H9 (cell line): Measurements from ENCODE around the gene DIS3L2. TPM values are rescaled to one million over a fixed set of nuclear protein-coding genes. Genes with fewer than 3 reads are reported as not detected.

Experiments used
- DNase-seq: peaks from one replicate; pipeline ENCODE4 v3.0.0-alpha.2; 2017
- H2AFZ ChIP-seq: one replicate; pipeline ENCODE4 v1.6.1; 2013; ENCODE audit warnings: mild to moderate bottlenecking, low read length, control low read depth, moderate library complexity
- H2AK5ac ChIP-seq: 2 replicates; pipeline ENCODE4 v1.6.1; 2013; ENCODE audit warnings: low read length, control low read depth, mixed read lengths; ENCODE audit not compliant: insufficient read length
- H2BK120ac ChIP-seq: one replicate; pipeline ENCODE4 v1.6.1; 2013; ENCODE audit warnings: low read depth, mild to moderate bottlenecking, low read length, control low read depth, inconsistent platforms; ENCODE audit not compliant: poor library complexity, severe bottlenecking
- H2BK12ac ChIP-seq: 2 replicates; pipeline ENCODE4 v1.6.1; 2013; ENCODE audit warnings: low read length, control low read depth, mixed read lengths, low read depth; ENCODE audit not compliant: insufficient read length
- H2BK15ac ChIP-seq: 2 replicates; pipeline ENCODE4 v1.6.1; 2013; ENCODE audit warnings: low read depth, low read length, control low read depth
- H2BK20ac ChIP-seq: one replicate; pipeline ENCODE4 v1.6.1; 2013; ENCODE audit warnings: low read depth, mild to moderate bottlenecking, low read length, control low read depth, inconsistent platforms; ENCODE audit not compliant: poor library complexity, severe bottlenecking
- H2BK5ac ChIP-seq: 2 replicates; pipeline ENCODE4 v1.6.1; 2013; ENCODE audit warnings: low read length, control low read depth, mixed read lengths; ENCODE audit not compliant: insufficient read length
- H3K14ac ChIP-seq: 2 replicates; pipeline ENCODE4 v1.6.1; 2013; ENCODE audit warnings: low read length, control low read depth; ENCODE audit not compliant: insufficient read depth
- H3K18ac ChIP-seq: 2 replicates; pipeline ENCODE4 v1.6.1; 2013; ENCODE audit warnings: low read depth, mild to moderate bottlenecking, mixed read lengths, low read length, control low read depth; ENCODE audit not compliant: insufficient read length
- H3K23ac ChIP-seq: 2 replicates; pipeline ENCODE4 v1.6.1; 2013; ENCODE audit warnings: low read length, control low read depth, mixed read lengths, low read depth; ENCODE audit not compliant: insufficient read length
- H3K23me2 ChIP-seq: 2 replicates; pipeline ENCODE4 v1.6.1; 2013; ENCODE audit warnings: low read depth, mild to moderate bottlenecking, mixed read lengths, low read length, control low read depth; ENCODE audit not compliant: insufficient read length, poor library complexity, severe bottlenecking
- H3K27ac ChIP-seq: 2 replicates; pipeline ENCODE4 v1.5.1; 2013; ENCODE audit warnings: low read length, control low read depth, mixed read lengths, low read depth; ENCODE audit not compliant: insufficient read length
- H3K27me3 ChIP-seq: 2 replicates; pipeline ENCODE4 v1.6.1; 2013; ENCODE audit warnings: low read length, control low read depth, inconsistent platforms; ENCODE audit not compliant: insufficient read depth
- H3K4ac ChIP-seq: 2 replicates; pipeline ENCODE4 v1.6.1; 2013; ENCODE audit warnings: low read depth, mild to moderate bottlenecking, control low read depth, inconsistent platforms, low read length, moderate library complexity
- H3K4me1 ChIP-seq: 2 replicates; pipeline ENCODE4 v1.6.1; 2013; ENCODE audit warnings: low read length, control low read depth, inconsistent platforms; ENCODE audit not compliant: insufficient read depth
- H3K4me2 ChIP-seq: 2 replicates; pipeline ENCODE4 v1.6.1; 2013; ENCODE audit warnings: low read length, control low read depth, mixed read lengths; ENCODE audit not compliant: insufficient read length, insufficient read depth
- H3K56ac ChIP-seq: 2 replicates; pipeline ENCODE4 v1.6.1; 2013; ENCODE audit warnings: low read depth, mild to moderate bottlenecking, mixed read lengths, low read length, control low read depth; ENCODE audit not compliant: insufficient read length
- H3K79me1 ChIP-seq: 2 replicates; pipeline ENCODE4 v1.6.1; 2013; ENCODE audit warnings: low read depth, mild to moderate bottlenecking, moderate library complexity, low read length, control low read depth, inconsistent platforms; ENCODE audit not compliant: insufficient read depth, poor library complexity, severe bottlenecking
- H3K79me2 ChIP-seq: 2 replicates; pipeline ENCODE4 v1.6.1; 2013; ENCODE audit warnings: low read length, control low read depth, inconsistent platforms; ENCODE audit not compliant: insufficient read depth
- H3K9ac ChIP-seq: 2 replicates; pipeline ENCODE4 v1.6.1; 2013; ENCODE audit warnings: low read length, control low read depth, mixed read lengths; ENCODE audit not compliant: insufficient read length; ENCODE audit errors: extremely low read depth
- H3K9me3 ChIP-seq: one replicate; pipeline ENCODE4 v1.6.1; 2013; ENCODE audit warnings: low read depth, low read length, inconsistent platforms; ENCODE audit not compliant: control insufficient read depth
- H3T11ph ChIP-seq: one replicate; pipeline ENCODE4 v1.6.1; 2013; ENCODE audit warnings: mild to moderate bottlenecking, low read length, control low read depth, inconsistent platforms
- H4K20me1 ChIP-seq: one replicate; pipeline ENCODE4 v1.6.1; 2013; ENCODE audit not compliant: control insufficient read depth, insufficient read length, insufficient read depth
- H4K5ac ChIP-seq: 2 replicates; pipeline ENCODE4 v1.6.1; 2013; ENCODE audit warnings: low read depth, mild to moderate bottlenecking, mixed read lengths, low read length, control low read depth; ENCODE audit not compliant: insufficient read length
- H4K8ac ChIP-seq: replicated peaks from 2 replicates; pipeline ENCODE4 v1.6.1; 2013; ENCODE audit warnings: low read length, control low read depth, mixed read lengths, low read depth; ENCODE audit not compliant: insufficient read length
- H4K91ac ChIP-seq: 2 replicates; pipeline ENCODE4 v1.6.1; 2013; ENCODE audit warnings: low read depth, mild to moderate bottlenecking, moderate library complexity, mixed read lengths, low read length, control low read depth; ENCODE audit not compliant: insufficient read length
- H3K27ac Mint-ChIP-seq, 3 experiments: 2 replicates in 2 of 3; 3 replicates in 1 of 3; pipeline ENCODE4 v1.8.0; 2020 to 2021; ENCODE audit warnings: mixed read lengths in 3 of 3, mild to moderate bottlenecking in 1 of 3, moderate library complexity in 1 of 3
- H3K27me3 Mint-ChIP-seq: 2 replicates; pipeline ENCODE4 v1.8.0; 2021; ENCODE audit warnings: low read depth, mild to moderate bottlenecking, moderate library complexity, mixed read lengths
- H3K36me3 Mint-ChIP-seq, 3 experiments: 2 replicates in 2 of 3; 3 replicates in 1 of 3; pipeline ENCODE4 v1.8.0; 2020 to 2021; ENCODE audit warnings: low read depth in 3 of 3, mixed read lengths in 3 of 3; ENCODE audit not compliant: insufficient read depth in 1 of 3
- H3K4me1 Mint-ChIP-seq, 2 experiments: 2 replicates each; pipeline ENCODE4 v1.8.0; 2020; ENCODE audit warnings: mixed read lengths in 2 of 2
- H3K4me3 Mint-ChIP-seq, 2 experiments: 2 replicates in 1 of 2; 3 replicates in 1 of 2; pipeline ENCODE4 v1.8.0; 2020 to 2021; ENCODE audit warnings: mild to moderate bottlenecking in 2 of 2, mixed read lengths in 2 of 2, moderate library complexity in 1 of 2
- H3K9me3 Mint-ChIP-seq, 2 experiments: 2 replicates in 1 of 2; 3 replicates in 1 of 2; pipeline ENCODE4 v1.8.0; 2020; ENCODE audit warnings: mild to moderate bottlenecking in 2 of 2, mixed read lengths in 2 of 2, moderate library complexity in 1 of 2
- CTCF ChIP-seq: fragments of 200-600 bp; sonication (generic); conservative IDR thresholded peaks from 3 replicates; pipeline ENCODE4 v1.8.0; 2021; ENCODE audit warnings: antibody characterized with exemption, mild to moderate bottlenecking
- WGBS: extraction: QIAGEN DNeasy Blood & Tissue Kit; methylation state at CpG from one replicate; pipeline ENCODE4 v1.1.7; 2013; ENCODE audit warnings: missing lambda C conversion rate, low lambda C conversion rate, mixed read lengths; ENCODE audit not compliant: insufficient read length; ENCODE audit errors: extremely low coverage; 5-methylcytosine and 5-hydroxymethylcytosine counted together
- total RNA-seq: library from RNA; stranded (reverse); gene quantifications from 2 replicates; pipeline ENCODE4 v1.2.1, GENCODE V29; 2021

Gene DIS3L2
- total RNA-seq, 1 experiment from 2014 or later, result 28.1 TPM

GRCh38 chr2:232008907-232009638, 47.6 kb downstream of the DIS3L2 start:
- H3K18ac ChIP-seq, result no peak overlapping the region
- H3K9ac ChIP-seq, result no peak overlapping the region
- no peak overlapping the region for H3T11ph ChIP-seq
- H3K23me2 ChIP-seq, result no peaks in the 10 kb centered on the region
- TF ChIP-seq CTCF, result no peak
- H3K23ac ChIP-seq, result no peak overlapping the region
- no peak overlapping the region for H3K56ac ChIP-seq
- H4K20me1 ChIP-seq, result no peaks in the 10 kb centered on the region
- H2AFZ ChIP-seq, result no peak overlapping the region
- H3K4me2 ChIP-seq, result no peak overlapping the region
- Mint-ChIP-seq H3K36me3 (no peaks in the 10 kb centered on the region), H3K9me3 (no peaks in the 10 kb centered on the region), H3K4me1 (peaks cover 23 to 26% of the 10 kb centered on the region in 2 experiments), H3K27ac (peak overlapping the region in 2 of 3 experiments; percentile 10 to 44; a peak in 3 of 7 replicates), H3K27me3 (no peaks in the 10 kb centered on the region), H3K4me3 (no peak overlapping the region)
- H3K27me3 ChIP-seq, result no peaks in the 10 kb centered on the region
- H3K9me3 ChIP-seq, result no peaks in the 10 kb centered on the region
- WGBS, result no CpG with 5 or more reads among the region's 4 CpGs
- H4K5ac ChIP-seq, result no peak overlapping the region
- DNase-seq, result no peak
- H2BK120ac ChIP-seq, result no peak overlapping the region
- H2BK12ac ChIP-seq, result no peak overlapping the region
- H2BK5ac ChIP-seq, result no peak overlapping the region
- H2BK20ac ChIP-seq, result no peak overlapping the region
- H4K91ac ChIP-seq, result no peak overlapping the region
- no peak overlapping the region for H2AK5ac ChIP-seq
- no peaks in the 10 kb centered on the region for H3K79me1 ChIP-seq
- H3K27ac ChIP-seq, result no peak overlapping the region
- no peak overlapping the region for H3K4ac ChIP-seq
- no peak overlapping the region for H3K14ac ChIP-seq
- H3K79me2 ChIP-seq, result no peaks in the 10 kb centered on the region
- peaks cover 3% of the 10 kb centered on the region; the same call in 1 of the 2 replicates for H3K4me1 ChIP-seq
- H4K8ac ChIP-seq, result no peak overlapping the region
- no peak overlapping the region for H2BK15ac ChIP-seq
